Fibroblast of lung (primary cell): Measurements from ENCODE around the gene TMEM184B.

ENCODE experiments used
- EZH2 ChIP-seq: IDR thresholded peaks from 2 replicates; pipeline ENCODE4 v1.5.1; 2012; ENCODE audit warnings: low read length, control low read depth, mild to moderate bottlenecking; ENCODE audit errors: missing control alignments
- TF ChIP-seq, protein P1 (sequence below), 2 donors: IDR thresholded peaks in 1 of 2; conservative IDR thresholded peaks in 1 of 2; 1 replicate in 1 of 2; 2 replicates in 1 of 2; pipeline ENCODE4 v1.5.1; 2011 to 2012; ENCODE audit warnings: low read length in 2 of 2, control low read depth in 1 of 2, inconsistent platforms in 1 of 2, low read depth in 1 of 2, mild to moderate bottlenecking in 1 of 2

DNA sequence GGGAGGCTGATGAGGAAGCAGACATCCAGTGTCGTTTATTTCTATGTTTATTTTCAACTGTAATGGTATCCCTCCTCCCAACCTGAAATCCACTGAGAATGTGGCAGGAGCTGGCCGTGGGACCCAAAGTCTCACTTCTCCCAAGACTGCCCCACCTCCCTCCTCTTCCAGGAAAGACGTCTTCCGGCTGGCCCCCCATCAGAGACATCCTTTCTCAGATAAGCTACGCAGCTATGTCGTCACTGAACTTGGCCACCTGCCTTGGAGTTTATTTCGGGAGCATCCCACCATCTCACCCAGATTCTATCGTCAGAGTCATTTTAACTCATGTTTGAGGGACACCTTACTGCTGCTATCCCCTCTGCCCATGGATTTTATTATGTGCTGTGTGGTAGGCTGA is 13.9 kb downstream of the TMEM184B start:
- TF ChIP-seq, protein P1, sequence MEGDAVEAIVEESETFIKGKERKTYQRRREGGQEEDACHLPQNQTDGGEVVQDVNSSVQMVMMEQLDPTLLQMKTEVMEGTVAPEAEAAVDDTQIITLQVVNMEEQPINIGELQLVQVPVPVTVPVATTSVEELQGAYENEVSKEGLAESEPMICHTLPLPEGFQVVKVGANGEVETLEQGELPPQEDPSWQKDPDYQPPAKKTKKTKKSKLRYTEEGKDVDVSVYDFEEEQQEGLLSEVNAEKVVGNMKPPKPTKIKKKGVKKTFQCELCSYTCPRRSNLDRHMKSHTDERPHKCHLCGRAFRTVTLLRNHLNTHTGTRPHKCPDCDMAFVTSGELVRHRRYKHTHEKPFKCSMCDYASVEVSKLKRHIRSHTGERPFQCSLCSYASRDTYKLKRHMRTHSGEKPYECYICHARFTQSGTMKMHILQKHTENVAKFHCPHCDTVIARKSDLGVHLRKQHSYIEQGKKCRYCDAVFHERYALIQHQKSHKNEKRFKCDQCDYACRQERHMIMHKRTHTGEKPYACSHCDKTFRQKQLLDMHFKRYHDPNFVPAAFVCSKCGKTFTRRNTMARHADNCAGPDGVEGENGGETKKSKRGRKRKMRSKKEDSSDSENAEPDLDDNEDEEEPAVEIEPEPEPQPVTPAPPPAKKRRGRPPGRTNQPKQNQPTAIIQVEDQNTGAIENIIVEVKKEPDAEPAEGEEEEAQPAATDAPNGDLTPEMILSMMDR (conservative IDR thresholded peaks at IDR 0.05 in 1 of 2, IDR thresholded peaks at IDR 0.05 in 1 of 2; ENCODE audit: low read depth in 1 of 2, low read length in 2 of 2): no peak
- no peak for TF ChIP-seq EZH2
